GM13976 (cell line): ENCODE measurements around the gene NCOR1.

ENCODE experiments used
- DNase-seq: peaks from one replicate; pipeline ENCODE4 v3.0.0; 2012; ENCODE audit warnings: low spot score
- in situ Hi-C: fragments of 300-500 bp; cut with MboI; formaldehyde crosslinking; loops from one replicate; pipeline ENCODE4 v1.12.0; 2022; ENCODE audit warnings: low sequenced_read_pairs, mixed read lengths, inconsistent platforms; ENCODE audit not compliant: unreplicated experiment
- TF ChIP-seq, protein P1 (sequence below): IDR thresholded peaks from 2 replicates; pipeline ENCODE4 v1.5.1; 2012; ENCODE audit warnings: borderline replicate concordance, mild to moderate bottlenecking; ENCODE audit not compliant: insufficient read depth; ENCODE audit errors: extremely low read depth, missing control alignments, control extremely low read depth

NCOR1 gene

DNA sequence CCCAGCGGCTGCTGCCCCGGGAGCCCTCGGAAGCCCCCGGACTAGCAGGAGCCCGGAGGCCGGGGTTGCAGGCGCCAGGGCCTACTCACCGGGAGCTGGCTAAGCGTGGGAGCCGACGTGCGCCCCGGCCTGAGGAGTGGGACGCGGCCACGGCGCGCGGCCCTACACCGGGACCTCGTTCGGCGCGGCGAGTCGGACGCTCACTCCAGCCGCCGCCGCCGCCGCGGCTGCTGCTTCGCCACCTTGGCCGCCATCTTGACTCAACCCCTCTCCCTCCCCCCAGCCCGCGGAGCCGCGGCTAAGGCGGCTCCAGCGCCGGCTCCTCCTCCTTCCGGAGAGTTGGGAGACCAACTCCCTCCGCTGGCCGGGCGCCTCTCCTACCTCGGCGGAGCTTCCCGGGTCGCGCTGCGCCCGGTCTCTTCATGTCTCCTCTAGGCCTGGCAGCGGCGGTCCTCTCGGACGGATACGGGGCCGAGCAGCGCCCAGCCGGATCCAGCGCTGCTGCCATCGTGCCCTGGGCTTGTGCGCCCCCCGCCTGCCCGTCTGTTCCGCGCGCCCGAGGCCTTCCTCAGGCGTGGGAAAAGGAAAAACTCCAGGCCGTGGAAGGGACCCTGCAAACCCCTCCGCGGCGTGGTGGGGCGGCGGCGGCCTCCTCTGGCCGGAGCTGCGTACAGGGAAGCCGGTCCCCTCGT, at the start of gene NCOR1:
Gene NCOR1 (minus strand): TSS at position 262 of the 692 bp plus-strand sequence. CDS start 20,965 bp downstream, outside the sequence.
- in situ Hi-C loops = no loop called here
- peak; percentile 91 for DNase-seq
- TF ChIP-seq, protein P1, sequence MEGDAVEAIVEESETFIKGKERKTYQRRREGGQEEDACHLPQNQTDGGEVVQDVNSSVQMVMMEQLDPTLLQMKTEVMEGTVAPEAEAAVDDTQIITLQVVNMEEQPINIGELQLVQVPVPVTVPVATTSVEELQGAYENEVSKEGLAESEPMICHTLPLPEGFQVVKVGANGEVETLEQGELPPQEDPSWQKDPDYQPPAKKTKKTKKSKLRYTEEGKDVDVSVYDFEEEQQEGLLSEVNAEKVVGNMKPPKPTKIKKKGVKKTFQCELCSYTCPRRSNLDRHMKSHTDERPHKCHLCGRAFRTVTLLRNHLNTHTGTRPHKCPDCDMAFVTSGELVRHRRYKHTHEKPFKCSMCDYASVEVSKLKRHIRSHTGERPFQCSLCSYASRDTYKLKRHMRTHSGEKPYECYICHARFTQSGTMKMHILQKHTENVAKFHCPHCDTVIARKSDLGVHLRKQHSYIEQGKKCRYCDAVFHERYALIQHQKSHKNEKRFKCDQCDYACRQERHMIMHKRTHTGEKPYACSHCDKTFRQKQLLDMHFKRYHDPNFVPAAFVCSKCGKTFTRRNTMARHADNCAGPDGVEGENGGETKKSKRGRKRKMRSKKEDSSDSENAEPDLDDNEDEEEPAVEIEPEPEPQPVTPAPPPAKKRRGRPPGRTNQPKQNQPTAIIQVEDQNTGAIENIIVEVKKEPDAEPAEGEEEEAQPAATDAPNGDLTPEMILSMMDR = no peak

DNA sequence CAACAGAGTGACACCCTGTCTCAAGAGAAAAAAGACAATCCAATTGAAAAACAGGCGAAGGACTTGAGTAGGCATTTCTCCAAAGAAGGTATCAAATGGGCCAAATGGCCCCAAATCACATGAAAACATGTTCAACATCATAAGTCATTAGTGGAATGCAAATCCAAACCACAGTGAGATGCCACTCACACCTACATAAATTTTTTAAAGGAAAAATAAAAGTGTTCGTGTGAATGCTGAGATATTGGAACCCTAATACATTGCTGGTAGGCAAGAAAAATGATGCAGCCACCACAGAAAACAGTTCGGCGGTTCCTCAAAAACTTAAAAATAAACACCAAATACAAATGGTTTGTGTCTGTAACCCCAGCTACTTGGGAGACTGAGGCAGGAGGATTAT, 46.9 kb upstream of the NCOR1 start:
- TF ChIP-seq, protein P1 = no peak
- in situ Hi-C loops = no loop called here
- no peak for DNase-seq

DNA sequence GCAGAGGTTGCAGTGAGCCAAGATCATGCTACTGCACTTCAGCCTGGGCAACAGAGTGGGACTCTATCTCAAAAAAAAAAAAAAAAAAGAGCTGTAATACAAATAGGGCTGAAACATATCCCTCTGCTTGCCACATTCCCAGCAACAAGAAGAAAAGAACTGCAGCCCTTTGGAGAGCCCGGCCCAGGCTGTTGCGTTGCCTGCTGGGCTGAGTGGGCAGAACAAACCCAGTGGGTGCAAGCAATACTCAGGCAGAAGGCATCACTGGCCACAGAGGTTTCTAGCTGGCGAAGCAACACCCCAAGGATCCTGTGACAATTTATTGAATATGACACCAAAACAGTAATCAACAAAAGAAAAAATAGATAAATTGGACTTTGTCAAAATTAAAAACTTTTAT, 45.7 kb upstream of the NCOR1 start:
- TF ChIP-seq, protein P1 = no peak
- in situ Hi-C loops = no loop called here
- DNase-seq = no peak

DNA sequence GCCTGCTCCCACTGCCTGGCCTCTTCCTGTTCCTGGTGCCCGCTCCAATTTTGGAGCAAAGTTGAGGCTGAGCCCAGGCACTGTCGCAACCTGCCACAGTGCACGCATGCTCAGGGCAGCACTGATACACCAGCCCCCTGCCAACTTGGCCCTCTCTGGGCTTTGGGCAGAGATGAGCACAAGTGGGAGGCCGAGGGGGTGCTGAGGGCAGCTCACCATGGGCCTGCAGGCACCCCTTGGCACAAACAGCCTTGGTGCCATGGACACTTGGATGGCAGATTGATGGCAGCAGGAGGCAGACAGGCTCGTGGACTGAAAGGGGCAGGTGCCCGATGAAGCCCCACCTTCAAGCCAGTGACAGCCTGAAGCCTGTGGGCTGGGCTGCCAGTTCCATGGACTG, 44.6 kb upstream of the NCOR1 start:
- TF ChIP-seq, protein P1 = no peak
- no peak for DNase-seq
- in situ Hi-C loops = no loop called here

DNA sequence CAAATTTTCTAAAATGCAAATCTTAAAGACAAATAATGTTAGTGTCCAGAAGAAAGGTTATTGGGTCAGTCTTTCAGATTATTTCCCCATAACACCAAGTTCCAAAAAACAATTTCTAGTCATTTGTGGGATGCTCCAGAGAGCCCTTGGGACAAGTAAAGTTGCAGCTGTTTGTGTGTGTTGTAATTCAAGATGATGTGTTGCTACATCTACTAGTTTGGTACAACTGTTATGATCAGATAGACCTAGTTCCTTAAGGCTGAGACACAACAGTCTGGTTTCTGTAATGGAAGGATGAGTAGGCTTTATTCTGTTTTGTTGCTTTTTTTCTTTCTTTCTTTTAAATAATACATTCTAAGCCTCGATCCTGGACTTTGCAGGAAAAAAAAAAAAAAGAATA, 43.6 kb upstream of the NCOR1 start:
- DNase-seq = no peak
- in situ Hi-C loops = no loop called here
- TF ChIP-seq, protein P1 = no peak

DNA sequence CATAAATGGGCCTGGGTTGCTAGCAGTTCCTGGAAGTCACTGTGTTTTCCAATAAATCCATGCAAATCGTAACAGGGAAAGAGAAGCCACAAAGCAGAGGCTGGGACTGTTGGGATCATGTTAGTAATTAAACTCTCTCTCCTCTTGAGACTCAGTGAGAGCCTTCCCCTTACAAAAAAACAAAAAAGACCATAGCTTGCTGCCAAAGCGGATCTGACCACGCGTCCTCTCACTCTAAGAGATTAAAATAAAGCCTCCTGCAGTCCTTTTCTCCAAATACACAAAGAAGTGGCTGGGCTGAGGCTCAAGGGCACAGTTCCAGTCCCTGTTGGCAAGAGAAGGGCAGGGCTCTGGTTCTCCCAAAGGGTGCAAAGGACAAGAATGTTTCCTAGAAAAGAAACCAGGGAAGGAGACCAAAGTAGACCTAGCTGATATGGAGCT, 40.2 kb upstream of the NCOR1 start:
- TF ChIP-seq, protein P1 = no peak
- in situ Hi-C loops = no loop called here
- DNase-seq = no peak
